HG03460 (cell line): ENCODE measurements around the gene SYNM.
"Not testable (repeated sequence)": the region's sequence is repeated elsewhere in the genome, so short reads cannot be mapped to it uniquely, and the experiment has no call there.

Experiments
- ATAC-seq: cut with Tn5 transposase; IDR thresholded peaks from one replicate; pipeline ENCODE4 v1.9.1; 2021; ENCODE audit not compliant: unreplicated experiment

SYNM gene

DNA sequence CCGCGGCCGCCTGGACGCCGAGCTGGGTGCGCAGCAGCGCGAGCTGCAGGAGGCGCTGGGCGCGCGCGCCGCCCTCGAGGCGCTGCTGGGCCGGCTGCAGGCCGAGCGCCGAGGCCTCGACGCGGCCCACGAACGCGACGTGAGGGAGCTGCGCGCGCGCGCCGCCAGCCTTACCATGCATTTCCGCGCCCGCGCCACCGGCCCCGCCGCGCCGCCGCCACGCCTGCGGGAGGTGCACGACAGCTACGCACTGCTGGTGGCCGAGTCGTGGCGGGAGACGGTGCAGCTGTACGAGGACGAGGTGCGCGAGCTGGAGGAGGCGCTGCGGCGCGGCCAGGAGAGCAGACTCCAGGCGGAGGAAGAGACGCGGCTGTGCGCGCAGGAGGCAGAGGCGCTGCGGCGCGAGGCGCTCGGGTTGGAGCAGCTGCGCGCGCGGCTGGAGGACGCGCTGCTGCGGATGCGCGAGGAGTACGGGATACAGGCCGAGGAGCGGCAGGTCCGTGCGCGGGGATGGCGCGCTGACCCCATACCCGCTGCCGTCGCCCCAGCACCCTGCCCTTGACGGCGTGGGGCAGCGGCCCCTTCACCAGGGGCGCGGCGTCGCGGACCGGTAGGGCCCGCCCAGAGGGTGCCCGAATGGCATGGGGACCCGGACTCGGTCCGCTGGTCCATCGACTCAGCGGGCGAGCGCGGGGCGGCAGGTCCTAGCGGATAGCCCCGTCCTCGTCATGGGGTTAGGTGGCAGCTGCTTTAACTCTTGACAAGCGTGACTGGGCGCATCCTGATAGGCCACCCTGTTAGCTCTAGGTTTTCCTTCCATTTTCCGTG lies 848 bp downstream of the SYNM start:
- peak; percentile 29 for ATAC-seq

GRCh38 chr15:99106417-99107220 lies 1.7 kb downstream of the SYNM start:
- no peak for ATAC-seq

- no peak for ATAC-seq
These were observed 4.1 kb downstream of the SYNM start for GRCh38 chr15:99108993-99109392.

DNA sequence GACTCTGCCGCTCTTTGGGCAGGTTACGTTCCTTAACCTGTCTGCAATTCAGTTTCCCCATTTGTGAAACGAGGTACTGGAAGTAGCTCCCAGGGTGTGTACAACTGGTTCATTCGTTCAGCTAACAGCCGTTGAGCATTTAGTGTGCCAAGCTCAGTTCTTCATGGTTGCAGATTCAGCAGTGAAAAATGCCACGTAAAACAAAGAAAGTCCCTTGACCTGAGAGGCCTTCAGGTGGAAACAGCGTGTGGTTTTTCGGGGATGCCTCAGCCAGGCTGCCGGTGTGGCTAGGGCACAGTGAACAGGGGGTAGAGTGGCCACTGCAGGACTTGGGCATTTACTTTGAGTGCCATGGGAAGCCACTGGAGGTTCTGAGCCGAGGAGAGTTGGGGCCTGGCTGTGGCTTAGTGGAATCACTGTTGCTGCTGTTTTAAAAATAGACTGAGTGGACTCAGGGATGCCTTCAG lies 4.7 kb downstream of the SYNM start:
- ATAC-seq, result no peak

DNA sequence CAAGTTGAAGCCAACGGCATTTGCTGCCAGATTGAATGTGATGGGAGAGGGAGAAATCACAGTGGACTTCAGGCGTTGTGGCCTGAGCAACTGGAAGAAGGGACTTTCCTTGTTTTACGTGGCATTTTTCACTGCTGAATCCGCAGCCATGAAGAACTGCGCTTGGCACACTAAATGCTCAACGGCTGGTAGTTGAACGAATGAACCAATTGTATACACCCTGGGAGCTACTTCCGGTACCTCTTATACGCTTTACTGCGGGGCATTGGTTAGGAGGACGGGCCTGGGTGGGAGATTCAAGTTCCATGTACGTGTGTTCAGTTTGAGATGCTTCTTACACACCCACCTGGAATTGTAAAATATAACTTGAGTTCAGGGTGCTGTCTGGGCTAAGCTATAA lies 5.2 kb downstream of the SYNM start:
- no peak for ATAC-seq

- no peak for ATAC-seq
These were observed 5.9 kb downstream of the SYNM start for GRCh38 chr15:99110581-99111320.

GRCh38 chr15:99111641-99112040 lies 6.8 kb downstream of the SYNM start:
- not testable (repeated sequence) for ATAC-seq

DNA sequence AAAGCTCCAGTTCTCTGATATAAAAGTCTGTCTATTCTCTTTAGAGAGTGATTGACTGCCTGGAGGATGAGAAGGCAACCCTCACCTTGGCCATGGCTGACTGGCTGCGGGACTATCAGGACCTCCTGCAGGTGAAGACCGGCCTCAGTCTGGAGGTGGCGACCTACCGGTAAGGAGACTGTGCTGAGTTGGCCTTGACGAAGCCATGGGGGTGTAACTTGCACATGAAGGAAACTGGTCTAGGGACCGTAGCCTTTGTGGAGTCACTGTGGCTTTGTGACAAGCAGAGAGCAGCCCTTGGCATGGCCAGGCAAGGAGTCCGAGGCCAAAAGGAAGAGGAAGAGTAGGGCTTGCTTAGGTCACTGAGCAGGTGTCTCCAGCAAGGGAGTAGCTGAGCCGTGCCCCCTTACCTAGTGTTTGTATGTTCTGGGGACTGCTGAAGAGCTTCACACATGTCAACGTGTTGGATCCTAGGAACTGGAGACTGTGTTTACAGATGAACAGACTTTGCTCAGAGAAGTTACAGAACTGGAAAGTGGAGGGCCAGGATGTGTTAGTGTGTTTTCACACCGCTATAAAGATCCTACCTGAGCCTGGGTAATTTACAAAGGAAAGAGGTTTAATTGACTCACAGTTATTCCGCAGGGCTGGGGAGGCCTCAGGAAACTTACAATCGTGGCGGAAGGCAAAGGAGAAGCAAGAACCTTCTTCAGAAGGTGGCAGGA lies 8.8 kb downstream of the SYNM start:
- ATAC-seq, result no peak

DNA sequence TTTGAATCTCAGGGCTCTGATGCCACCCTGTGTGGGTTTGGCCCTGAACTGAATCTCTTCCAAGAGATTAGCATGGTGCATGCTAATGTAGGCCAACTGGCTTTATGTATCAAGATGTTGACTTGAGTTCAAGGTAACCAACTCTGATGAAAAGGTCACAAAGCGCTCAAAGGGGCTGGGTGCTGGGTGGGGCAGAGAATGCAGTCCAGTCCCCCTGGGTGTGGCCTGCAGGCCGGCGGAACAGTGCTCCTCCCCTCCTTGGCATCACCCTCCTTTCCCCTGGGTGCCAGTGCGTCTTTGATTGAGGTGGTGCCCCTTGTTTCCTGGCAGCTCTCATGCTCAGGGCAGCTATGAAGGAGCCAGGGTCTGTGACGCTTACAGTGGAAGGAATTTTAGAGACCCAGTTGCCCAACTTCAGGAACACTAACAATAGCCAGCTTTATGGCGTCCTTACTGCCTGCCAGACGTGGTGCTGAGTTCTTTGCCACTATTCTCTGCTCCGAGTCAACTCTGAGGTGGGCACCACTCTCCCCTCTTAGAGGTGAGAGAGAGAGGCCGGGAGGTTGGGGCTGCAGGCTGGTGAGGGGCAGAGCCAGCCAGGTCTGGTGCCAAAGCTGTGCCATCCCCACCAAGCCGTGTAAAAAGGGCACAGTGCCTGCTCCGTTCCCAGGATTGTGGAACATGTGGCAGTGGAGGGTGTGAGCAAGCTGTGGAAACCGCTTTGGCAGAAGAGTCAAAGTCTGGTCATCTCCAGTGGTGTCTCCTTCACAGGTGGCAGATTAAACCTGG lies 9.8 kb downstream of the SYNM start:
- no peak for ATAC-seq

GRCh38 chr15:99115300-99116215 lies 10.7 kb downstream of the SYNM start:
- no peak for ATAC-seq

- no peak for ATAC-seq
These were observed 12.2 kb downstream of the SYNM start for GRCh38 chr15:99117111-99117510.

DNA sequence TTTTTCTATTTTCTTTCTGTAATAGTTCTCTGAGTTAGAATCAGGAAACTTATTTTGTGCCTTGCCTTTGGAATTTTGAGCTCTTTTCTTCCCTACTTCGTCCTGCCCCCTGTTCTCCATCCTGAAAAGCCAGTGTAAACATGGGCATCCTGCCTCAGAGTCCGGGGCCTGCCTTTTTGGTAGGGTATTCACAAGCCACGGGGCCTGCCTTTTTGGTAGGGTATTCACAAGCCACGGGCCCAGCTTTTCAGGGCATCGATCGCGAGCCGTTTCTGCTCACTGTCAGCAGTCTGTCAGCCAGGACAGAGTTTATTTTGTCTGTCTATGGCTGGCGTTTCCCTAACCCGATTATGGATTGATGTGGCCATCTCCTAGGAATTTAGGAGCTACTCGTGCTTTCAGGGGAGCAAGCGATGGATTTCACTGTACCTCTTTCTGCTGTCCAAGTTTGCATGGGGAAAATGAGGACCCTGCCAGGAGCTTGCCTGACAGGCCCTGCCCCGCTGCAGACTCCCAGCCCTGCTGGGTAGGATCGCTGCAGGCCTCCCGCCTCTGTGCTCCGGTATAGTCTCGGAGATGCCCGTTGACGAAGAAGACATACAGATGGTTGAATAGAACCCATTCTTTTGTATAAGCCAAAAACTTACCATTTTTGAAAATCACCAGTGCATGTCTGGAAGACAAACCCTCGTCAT lies 12.8 kb downstream of the SYNM start:
- ATAC-seq, result no peak

DNA sequence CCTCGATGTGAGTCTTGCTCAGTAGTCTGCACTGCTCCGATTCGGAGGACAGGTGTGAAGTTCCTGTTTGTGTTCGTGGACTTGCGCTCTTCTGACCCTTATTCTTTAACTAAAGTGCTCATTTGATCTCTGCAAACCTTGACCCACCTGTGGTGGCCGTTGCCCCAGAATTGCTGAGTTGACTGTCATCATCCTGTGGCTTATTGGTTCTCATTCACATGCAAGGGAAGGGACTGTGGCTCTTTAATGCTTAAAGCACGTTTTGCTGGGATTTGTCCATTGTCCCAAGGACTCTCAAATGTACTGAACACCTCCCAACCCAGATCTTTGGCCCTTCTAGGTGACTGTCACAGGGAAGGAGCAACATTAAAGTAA lies 13.4 kb downstream of the SYNM start:
- ATAC-seq, result no peak

- no peak for ATAC-seq
These were observed 14.1 kb downstream of the SYNM start for GRCh38 chr15:99118801-99119546.

DNA sequence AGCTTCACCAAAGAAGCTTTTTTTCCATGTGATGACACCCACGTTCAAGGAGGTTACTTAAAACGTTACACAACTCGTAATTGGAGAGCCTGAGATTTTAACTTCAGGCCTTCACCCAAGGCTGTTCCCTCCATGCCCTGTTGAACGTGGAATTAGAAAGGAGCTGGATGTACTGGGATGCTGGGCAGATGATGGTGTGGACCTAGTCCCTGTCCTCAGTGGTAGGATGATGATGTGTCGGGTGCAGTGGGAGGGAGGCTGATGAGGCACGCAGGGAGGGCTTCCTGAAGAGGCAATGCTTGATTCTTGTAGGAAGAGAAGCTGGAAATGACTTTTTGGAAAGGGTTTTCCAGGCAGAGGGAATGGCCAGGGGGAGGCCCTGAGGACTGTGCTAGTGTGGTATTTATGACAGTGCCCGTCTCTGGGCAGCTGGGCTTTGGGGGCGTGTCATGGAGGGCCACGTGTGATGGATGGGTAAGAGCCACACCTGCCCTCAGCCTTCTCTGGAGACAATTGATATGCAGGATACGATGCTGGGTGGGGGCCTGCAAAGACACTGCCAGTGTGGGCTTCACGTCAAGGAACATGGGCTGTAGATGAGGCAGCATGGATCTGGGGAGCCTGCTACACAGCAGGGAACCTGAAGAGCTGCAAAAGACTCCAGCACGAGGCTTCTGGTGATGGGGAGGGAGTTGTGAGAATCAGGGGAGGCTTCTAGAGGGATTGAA lies 15.3 kb downstream of the SYNM start:
- no peak for ATAC-seq

DNA sequence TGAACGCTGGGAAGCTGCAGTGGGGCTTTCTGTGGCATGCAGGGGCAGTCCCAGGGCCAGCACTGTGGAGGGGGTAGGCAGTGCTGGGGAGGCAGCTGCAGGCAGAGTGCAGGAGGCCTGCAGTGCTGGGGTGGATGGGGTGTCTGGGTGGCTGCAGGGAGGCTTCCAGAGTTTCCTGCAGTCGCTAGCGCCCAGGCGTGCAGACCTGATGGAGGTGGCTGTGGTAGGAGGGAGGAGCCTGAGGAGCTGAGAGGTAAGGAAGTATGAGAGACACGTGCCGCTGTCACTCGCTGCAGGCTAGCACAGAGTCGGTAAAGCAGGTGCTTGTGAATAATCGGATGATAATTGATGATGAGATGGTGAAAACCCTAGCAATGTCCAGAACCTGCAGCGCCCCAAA lies 16.3 kb downstream of the SYNM start:
- ATAC-seq, result no peak
